ENCODE results near the gene MND1.

MND1 gene

DNA sequence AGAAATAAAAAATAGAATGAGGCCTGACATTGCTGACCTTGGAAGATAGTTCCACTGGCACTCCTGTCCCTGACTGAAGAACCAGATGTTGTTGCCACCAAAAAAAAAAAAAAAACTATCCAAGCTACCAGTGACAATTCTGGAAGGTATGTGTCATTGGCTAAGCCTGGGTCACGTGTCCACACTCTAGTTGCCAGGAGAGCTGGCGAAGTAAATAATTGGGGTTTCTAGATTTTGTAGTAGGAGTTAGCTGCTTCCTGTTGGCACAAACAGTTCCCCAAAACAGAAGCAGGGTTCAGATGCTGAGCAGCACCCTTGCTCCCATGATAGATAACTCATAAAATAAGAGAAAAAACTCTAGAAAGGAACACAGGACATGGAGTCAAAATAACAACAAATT is 20.5 kb downstream of the MND1 start:
- DNase-seq (ENCODE audit: low spot score), result no peak

DNA sequence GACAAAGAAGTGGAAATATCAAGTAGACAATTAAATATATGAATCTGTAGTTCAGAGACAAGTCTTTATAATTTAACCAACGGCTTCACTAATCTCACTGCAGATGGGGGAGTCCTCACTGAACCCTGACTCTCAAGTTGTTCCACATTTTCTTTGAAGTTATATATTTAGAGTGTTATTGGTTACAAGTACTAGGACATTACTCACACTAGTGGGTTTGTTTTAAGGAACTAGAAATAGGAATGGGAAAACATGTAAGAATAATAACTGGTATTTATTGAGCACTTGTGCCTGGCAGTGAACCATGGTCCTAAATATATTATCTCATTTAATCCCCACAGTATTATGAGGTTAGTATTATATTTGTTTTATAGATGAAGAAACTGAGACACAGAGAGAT is 22.0 kb downstream of the MND1 start:
- TF ChIP-seq, protein P1, sequence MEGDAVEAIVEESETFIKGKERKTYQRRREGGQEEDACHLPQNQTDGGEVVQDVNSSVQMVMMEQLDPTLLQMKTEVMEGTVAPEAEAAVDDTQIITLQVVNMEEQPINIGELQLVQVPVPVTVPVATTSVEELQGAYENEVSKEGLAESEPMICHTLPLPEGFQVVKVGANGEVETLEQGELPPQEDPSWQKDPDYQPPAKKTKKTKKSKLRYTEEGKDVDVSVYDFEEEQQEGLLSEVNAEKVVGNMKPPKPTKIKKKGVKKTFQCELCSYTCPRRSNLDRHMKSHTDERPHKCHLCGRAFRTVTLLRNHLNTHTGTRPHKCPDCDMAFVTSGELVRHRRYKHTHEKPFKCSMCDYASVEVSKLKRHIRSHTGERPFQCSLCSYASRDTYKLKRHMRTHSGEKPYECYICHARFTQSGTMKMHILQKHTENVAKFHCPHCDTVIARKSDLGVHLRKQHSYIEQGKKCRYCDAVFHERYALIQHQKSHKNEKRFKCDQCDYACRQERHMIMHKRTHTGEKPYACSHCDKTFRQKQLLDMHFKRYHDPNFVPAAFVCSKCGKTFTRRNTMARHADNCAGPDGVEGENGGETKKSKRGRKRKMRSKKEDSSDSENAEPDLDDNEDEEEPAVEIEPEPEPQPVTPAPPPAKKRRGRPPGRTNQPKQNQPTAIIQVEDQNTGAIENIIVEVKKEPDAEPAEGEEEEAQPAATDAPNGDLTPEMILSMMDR (IDR thresholded peaks at IDR 0.05; ENCODE audit: extremely low read depth, missing control alignments), result no peak
- DNase-seq (ENCODE audit: low spot score), result no peak

More for the DNA sequence above, 20.5 kb downstream of the MND1 start:
- TF ChIP-seq, protein P1 (IDR thresholded peaks at IDR 0.05; ENCODE audit: extremely low read depth, missing control alignments), result no peak

DNA sequence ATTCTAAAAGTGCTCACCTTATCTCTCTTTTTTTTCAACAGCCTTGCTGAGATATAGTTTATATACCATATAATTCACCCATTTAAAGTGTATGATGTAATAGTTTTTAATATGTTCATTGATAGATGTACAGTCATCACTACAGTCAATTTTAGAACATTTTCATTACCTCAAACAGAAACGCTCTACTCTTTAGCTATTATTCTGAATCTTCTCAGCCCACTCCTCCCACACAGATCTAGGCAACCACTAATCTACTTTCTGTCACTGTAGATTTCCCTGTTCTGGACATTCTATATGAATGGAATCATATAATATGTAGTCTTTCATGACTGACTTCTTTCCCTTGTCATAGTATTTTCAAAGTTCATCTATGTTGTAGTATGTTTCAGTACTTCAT is 22.6 kb downstream of the MND1 start:
- TF ChIP-seq, protein P1 (IDR thresholded peaks at IDR 0.05; ENCODE audit: extremely low read depth, missing control alignments), result no peak
- no peak for DNase-seq (ENCODE audit: low spot score)

DNA sequence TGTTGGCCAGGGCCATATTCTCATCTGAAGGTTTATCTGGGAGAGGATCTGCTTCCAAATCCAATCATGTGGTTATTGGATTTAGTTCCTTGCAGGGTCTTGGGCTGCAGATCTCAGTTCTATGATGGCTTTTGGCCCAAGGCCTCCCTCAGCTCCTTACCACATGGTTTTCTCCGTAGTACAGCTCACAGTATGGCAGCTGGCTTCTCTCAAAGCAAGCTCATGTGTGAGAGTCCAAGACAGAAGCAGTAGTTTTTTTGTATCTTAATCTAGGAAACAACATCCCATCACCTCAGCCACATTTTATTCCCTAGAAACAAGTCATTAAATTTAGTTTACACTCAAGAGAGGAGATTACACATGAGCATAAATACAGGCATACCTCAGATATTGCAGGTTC is 24.5 kb downstream of the MND1 start:
- TF ChIP-seq, protein P1 (IDR thresholded peaks at IDR 0.05; ENCODE audit: extremely low read depth, missing control alignments), result no peak
- DNase-seq (ENCODE audit: low spot score), result no peak

DNA sequence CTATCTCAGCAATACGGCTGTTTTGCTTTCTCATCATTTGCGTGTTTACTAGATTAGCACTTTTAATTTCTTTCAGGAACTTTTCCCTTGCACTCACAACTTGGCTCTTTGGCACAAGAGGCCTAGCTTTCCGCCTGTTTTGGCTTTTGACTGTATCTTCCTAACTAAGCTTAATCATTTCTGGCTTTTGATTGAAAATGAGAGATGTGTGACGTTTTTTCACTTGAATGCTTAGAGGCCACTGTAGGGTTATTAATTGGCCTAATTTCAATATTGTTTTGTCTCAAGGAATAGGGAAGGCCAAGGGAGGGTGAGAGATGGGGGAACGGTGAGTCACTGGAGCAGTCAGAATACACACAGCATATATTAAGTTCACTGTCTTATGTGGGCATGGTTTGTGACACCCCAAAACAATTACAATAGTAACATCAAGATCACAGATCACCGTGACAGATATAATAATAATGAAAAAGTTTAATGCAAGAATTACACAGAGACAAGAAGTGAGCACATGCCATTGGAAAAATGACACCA is 27.3 kb downstream of the MND1 start:
- no peak for DNase-seq (ENCODE audit: low spot score)
- TF ChIP-seq, protein P1 (IDR thresholded peaks at IDR 0.05; ENCODE audit: extremely low read depth, missing control alignments), result no peak

DNA sequence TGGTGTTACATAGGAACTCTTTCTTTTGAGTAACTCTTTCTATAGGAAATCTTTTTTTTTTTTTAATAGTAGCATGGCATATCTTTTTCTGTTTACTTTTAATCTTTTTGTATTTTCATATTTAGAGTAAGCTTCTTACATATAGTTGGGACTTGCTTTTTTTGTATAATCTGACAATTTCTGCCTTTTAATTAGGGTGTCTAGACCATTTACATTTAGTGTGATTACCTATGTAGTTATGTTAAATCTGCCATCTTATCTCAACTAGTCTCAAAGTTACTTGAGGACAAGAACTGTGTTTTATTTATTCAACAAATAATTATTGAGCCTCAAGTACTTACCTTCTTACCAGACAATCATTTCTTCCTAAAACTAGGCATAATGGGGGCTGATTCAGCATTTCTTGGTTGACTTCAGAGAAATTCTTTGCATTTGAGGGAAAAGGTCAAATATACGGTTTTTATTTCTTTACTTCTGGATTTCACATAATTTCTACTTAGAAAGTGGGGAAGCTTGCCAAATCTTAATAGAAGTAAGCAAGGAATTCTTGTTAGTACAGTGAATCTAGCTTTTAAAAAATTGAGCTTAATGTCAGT is 28.6 kb downstream of the MND1 start:
- no peak for DNase-seq (ENCODE audit: low spot score)
- TF ChIP-seq, protein P1 (IDR thresholded peaks at IDR 0.05; ENCODE audit: extremely low read depth, missing control alignments), result no peak

DNA sequence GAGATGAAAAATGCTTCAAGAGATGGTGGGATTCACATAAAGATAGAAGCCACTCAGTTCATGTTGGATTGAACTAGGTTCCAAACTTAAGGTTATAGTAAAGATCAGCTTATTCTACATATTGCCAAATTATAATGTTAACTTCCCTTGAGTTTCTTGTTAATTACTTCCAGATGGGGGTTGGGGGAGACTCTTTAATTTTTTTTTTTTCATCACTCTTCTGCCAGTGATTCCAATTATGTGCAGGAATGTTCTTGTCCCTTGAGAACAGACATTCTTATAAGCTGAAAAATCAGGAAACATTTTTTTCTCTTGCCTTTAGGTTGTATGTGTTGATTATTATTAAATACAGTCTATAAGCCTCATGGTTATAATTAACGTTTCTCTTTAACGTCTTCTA is 30.0 kb downstream of the MND1 start:
- TF ChIP-seq, protein P1 (IDR thresholded peaks at IDR 0.05; ENCODE audit: extremely low read depth, missing control alignments), result no peak

More for the DNA sequence above, 30.0 kb downstream of the MND1 start:
- no peak for DNase-seq (ENCODE audit: low spot score)

All from GM20000 (cell line).